ENCODE data around the gene ALAS2.
A peak's percentile ranks its signal among the peaks of the same experiment; 100 is the strongest.
"Not testable (repeated sequence)": the region's sequence is repeated elsewhere in the genome, so short reads cannot be mapped to it uniquely, and the experiment has no call there.

The ALAS2 gene

DNA sequence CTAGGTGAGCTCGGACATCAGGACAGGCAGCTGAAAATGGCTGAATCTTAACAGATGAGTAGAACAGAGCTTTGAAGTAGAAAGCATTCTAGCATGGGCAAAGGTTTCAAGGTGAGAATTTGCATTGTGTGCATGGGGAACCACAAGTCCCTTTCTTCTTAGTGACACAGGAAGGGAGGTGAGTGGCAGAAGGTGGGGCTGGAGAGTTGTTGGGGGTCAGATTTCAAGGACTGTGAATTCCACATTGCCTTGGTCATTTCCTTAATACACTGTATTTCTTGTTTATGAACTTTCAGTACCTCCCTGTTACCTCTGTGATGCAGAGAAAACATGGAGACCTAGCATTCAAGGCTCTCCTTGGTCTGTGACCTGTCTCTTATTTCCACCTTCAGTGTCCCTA is 26.5 kb downstream of the ALAS2 start:
- DNase-seq = no peak

DNA sequence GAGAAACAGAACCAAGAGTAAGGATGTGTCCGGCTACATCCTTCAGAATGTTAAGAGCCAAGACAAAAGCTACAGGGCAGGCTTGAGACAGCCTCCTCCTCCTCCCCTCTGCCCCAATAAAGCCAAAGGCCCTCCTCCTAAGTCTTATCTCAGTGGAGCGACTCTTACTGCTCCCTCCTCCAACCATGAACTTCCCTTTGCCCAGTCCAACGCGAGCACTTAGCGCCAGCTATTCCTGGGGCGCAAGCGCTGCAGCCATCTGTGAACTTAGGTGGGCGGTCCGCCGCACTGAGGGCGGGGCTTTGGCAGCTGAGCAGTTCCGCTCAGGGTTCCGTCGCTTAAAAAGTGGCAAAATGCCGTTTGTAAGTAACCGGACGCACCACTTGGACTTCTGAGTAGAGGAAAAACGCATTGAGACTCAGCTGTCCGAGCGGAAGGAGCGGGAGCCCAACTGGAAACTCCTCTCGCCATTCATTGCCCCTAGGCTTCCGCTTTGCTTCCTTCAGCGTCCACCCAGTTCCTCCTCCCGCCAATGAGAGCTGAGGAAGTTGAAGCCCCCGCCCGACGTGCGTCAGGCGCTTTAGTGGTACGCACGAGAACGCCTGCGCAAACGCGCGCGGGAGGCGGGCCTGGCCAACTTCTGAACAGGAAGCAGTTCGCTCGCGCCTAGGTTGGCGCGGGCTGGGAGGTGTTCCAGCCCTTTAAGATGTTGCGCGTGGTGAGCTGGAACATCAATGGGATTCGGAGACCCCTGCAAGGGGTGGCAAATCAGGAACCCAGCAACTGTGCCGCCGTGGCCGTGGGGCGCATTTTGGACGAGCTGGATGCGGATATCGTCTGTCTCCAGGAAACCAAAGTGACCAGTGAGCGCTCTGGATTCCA is 30.8 kb downstream of the ALAS2 start, which contains the start of gene APEX2:
Gene APEX2 (plus strand): TSS at position 647 of the 882 bp plus-strand sequence. CDS start 60 bp downstream, at position 707.
- peak; percentile 69 to 85 (median 82) for DNase-seq

DNA sequence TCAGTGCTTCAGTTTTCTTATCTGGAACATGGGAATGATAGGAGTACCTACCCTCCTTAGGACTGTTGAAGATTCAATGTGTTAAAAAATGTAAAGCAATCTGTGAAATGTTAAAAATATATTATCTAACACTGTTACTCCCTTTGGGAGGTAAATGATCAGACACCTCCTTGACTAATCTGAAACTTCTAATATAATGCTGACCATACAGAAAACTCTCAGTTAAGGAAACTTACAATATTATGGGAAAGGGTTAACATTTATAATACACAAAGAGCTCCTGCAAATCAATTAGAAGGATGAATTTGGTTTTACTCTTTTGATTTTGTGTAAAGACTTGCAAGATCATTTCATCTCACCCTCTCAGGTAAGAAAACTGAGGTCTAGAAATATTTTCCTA is 35.2 kb downstream of the ALAS2 start:
- DNase-seq = no peak

DNA sequence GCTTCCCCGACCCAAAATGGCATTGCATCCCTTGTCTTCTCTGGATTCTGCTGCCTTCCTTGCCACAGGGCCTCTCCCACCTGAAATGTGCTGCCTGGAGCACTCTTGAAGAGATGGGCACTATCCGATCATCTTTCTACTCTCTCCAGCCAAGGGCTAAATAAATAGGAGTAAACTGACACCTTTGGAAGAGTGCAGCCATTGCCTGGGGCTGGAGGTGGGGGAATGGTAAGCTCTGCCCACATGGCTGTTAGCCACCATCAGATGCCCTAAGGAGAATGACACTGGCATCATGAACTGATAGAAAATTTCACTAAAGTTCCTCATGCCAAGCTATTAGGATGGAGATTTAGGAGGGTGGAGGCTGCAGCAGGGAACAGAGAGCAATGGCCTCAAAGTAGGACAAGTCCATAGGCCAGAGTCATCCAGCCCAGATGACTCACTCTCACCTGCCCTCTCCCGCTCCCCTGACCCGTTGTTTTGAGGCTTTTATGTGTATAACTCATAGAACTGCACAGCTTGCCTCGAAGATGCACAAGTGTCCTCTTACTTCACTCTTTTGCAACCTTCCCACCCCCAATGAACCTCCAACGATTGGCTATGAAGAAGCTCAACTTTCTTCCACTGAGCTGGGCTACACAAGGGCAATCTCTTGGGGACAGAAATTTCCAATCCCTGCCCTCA is 36.0 kb downstream of the ALAS2 start:
- DNase-seq = no peak

DNA sequence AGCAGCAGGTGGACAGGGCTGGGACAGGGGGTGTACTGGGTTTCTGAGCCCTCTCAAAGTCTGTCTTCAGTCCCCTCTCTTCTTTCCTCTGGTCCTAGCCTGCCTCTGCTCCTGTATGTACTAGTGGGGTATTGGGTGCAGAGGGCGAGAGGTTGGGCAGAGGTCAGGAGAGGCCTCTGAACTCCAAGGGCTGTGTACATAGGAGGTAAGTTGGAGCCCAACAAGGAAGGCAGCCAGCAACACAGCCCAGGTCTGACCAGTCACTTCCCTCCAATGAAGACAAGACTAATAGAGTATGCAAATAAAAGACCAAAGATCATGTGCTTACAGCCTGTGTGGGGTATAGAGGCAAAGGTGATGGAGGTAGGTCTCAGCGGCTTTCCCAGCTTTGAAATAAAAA is 36.7 kb downstream of the ALAS2 start, which contains the start of gene PFKFB1:
Gene PFKFB1 (minus strand): TSS at position 90 of the 400 bp plus-strand sequence. CDS start 181 bp downstream, outside the sequence.
- no peak for DNase-seq

DNA sequence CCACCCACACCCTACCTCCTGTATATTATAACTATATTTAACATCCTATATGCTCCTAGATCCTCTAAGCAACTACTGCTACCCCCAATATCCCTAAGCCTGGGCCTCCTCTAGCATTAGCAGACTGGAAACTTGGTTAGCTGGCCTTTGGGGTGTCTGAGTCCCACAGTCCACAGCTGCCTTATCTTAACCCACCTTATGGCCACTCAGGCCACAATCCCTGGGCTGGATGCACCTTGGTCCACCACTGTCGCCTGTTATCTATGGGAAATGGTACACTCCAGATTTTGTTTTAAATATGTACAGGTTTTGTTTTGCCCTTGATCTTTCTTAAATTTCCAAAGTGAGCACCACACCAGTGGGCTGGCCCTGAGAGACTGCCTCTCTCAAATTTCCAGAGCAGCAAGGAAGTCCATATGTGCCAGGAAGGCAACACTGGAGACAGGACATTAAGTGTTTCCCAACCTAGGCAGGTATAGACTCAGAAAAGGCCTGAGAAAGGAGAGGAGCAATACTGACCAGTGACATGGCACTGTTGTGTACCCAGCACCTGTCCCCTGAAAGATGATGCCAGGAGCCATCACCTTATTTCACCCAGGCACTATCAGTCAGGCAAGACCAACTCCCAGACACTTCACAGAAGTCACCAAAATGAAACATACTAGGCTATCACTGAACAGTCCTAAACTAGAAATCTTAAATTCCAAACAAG is 37.7 kb downstream of the ALAS2 start:
- DNase-seq = no peak

DNA sequence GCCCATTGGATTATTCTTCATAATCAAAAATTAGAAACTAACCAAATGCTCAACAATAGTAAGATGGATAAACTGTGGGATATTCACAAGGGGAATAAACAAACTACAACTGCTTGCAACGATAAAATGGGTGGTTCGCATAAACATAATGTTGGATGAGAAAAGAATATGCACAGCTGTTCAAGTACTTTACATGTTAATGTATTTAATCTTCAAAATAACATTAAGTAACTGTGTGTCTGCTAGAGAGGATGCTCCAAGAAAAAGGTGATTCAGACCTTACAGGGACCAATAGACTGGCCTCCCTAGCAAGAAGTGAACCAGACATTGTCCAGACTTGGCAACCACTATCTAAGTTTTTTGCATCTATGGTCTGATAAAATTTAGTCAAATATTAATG is 39.1 kb downstream of the ALAS2 start:
- no peak for DNase-seq

DNA sequence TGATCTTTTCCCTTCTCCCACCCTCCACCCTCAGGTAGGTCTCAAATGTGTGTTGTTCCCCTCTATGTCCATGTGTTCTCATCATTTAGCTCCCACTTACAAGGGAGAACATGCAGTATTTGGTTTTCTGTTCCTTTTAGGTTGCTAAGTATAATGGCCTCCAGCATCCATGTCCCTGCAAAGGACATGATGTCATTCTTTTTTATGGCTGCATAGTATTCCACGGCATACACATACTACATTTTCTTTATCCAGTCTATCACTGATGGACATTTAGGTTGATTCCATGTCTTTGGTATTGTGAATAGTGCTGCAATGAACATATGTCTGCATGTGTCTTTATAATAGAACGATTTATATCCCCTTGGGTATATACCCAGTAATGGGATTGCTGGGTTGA is 47.5 kb downstream of the ALAS2 start:
- DNase-seq = not testable (repeated sequence)

DNA sequence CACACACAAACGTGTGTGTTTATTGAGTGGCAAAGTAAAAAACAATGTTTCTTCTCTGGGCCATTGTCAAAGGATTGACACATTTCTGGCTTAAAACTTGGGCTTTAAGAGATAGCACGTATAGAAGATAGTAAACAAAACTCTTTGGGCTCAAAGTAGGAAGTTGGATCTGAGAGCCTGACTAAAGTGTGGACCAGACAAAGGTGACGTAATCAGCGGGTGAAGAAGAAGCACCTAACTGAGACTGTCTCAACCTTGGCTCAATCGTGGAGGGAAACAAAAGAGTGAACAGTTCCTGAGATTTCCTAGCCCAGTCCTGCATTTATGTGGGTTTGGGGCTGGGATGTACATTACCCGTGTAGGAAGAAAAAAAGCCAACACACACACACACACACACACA is 50.4 kb downstream of the ALAS2 start:
- no peak for DNase-seq

DNA sequence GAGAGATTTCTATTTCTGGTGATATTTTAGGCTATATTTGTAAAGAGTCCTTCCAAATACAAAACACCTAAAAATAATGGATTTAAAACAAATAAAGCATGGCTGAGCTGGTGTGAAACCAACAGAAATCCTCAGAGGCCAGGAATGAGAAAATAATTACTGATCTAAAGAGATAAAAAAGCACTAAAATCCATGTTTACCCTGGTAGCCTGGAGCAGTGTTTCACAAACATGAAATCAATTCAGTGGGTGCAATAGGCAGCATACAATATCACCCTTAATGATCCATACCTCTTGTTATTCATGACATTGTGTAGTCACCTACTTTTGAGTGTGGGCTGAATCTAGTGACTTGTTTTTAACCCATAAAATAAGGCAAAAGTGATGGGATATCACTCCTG is 51.3 kb downstream of the ALAS2 start:
- DNase-seq = no peak

DNA sequence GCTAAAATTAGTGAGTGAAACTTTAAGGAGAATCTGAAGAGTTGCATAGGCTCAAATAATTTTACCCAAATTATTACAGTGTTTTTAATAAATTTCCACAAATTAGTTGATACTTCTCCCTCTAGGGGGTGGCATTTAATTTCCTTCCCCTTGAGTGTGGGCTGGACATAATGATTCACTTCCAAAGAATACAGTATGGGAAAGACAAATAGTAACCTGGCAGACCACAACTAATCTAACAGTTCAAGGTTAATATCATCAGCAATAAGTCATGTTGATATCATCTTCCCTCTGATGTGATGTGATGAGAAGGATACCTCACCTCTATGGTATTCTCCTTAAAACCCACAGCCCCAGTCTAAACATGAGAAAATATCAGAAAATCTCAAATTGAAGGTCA is 52.3 kb downstream of the ALAS2 start:
- no peak for DNase-seq

DNA sequence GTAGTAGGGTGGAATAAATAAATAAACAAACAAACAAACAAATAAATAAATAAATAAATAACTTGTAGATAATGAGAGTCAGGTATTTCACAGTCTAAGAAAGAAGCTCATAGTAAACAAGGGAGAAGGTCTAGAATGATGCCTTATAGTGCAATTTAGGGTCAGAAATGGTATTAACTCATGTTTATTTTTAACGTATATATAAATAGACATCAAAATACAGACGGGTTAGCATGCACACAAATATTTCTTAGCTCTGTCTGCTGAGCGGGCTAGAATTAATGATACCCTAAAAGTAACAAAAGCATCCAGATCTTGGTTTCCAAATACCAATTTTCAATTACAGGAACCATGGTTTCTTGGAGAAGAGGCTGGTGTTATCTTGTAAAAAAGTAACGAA is 53.4 kb downstream of the ALAS2 start:
- no peak for DNase-seq

DNA sequence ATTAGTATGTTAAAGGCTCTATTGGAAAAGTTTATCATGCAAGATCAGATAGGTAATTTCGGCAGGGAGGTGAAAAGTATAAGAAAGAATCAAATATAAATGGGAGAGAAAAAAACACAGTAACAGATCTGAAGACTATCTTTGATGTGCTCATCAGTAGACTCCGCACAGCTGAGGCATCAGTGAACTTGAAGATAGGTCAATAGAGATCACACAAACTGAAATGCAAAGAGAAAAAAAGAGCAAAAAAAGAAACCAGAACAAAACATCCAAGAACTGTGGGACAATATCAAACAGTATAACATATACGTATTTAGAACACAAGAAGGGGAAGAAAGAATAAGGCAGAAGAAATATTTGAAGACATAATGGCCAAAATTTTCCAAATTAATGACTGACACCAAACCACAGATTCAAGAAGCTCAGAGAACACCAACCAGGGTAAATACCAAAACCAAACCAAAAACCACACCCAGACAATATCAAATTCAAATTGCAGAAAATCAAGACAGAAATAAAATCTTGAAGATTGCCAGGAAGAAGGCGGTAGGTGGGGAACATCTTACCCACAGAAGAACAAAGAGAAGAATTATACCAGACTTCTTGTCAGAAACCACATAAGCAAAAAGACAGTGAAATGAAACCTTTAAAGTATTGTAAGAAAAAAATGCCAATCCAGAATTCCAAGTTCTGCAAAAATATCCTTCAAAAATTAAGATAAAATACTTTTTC is 65.8 kb downstream of the ALAS2 start:
- DNase-seq = peak in 4 of 6 experiments; percentile 2 to 56 (median 54)

DNA sequence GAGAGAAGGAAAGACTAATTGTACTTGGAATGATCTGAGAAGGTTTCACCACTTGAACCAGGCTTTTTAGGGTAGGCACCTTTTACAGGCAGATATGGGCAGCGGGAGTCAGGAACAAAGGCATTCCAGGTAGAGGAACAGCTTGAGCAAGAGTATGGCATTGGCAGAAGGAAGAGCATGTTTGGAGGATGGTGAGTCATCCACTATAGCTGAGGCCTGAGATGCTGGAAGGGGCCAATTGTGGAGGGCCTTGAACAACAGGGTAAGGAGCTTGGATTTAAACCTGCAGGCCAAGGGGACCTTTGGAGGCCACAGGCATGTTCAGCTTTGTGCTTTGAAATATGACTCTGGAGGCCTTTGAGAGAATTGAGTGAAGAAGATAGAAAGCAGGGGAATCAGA is 69.0 kb downstream of the ALAS2 start:
- no peak for DNase-seq

Measured in stimulated activated naive CD4-positive, alpha-beta T cell (primary cell).